WTC11 (cell line): ENCODE measurements around the gene POGK. TPM values are rescaled to one million over a fixed set of nuclear protein-coding genes. Genes with fewer than 3 reads are reported as not detected.

Experiments used
- ATAC-seq: fragments of 200-7000 bp; cut with Tn5 transposase; 2 replicates; pipeline ENCODE4 v1.10.0; 2021; ENCODE audit warnings: mild to moderate bottlenecking, moderate library complexity
- CTCF ChIA-PET: fragments of 300-600 bp; sonication (Branson Sonifier 250); formaldehyde crosslinking; loops from one replicate; lab custom pipeline; 2021; ENCODE audit warnings: antibody characterized with exemption; lab: Charles Lee
- POLR2A ChIA-PET: fragments of 350-600 bp; sonication (Branson Sonifier 250); formaldehyde crosslinking; loops from one replicate; lab custom pipeline; 2021; ENCODE audit warnings: antibody characterized with exemption; lab: Charles Lee
- DNase-seq: peaks from one replicate; pipeline ENCODE4 v3.0.0; 2021; ENCODE audit warnings: low spot score
- H3K27ac Mint-ChIP-seq: 2 replicates; pipeline ENCODE4 v1.8.0; 2021; ENCODE audit warnings: mixed read lengths
- H3K27me3 Mint-ChIP-seq: 2 replicates; pipeline ENCODE4 v1.8.0; 2021; ENCODE audit warnings: low read depth, mild to moderate bottlenecking, moderate library complexity, mixed read lengths
- H3K36me3 Mint-ChIP-seq: 2 replicates; pipeline ENCODE4 v1.8.0; 2021; ENCODE audit warnings: mixed read lengths
- H3K4me1 Mint-ChIP-seq: 2 replicates; pipeline ENCODE4 v1.8.0; 2022; ENCODE audit warnings: mixed read lengths
- H3K4me3 Mint-ChIP-seq: 2 replicates; pipeline ENCODE4 v1.8.0; 2021; ENCODE audit warnings: mild to moderate bottlenecking, moderate library complexity, mixed read lengths
- H3K9me3 Mint-ChIP-seq: 2 replicates; pipeline ENCODE4 v1.8.0; 2021; ENCODE audit warnings: mixed read lengths
- ARID4B ChIP-seq: sonication (generic); formaldehyde crosslinking; IDR thresholded peaks from 2 replicates; pipeline ENCODE4 v1.8.0; 2023; ENCODE audit warnings: missing genetic modification reagents, mild to moderate bottlenecking, borderline replicate concordance
- ATF2 ChIP-seq: sonication (generic); formaldehyde crosslinking; IDR thresholded peaks from 2 replicates; pipeline ENCODE4 v1.8.1; 2022; ENCODE audit warnings: low read depth, missing genetic modification reagents, borderline replicate concordance
- CREB1 ChIP-seq: sonication (generic); formaldehyde crosslinking; IDR thresholded peaks from 2 replicates; pipeline ENCODE4 v1.8.0; 2023; ENCODE audit warnings: mild to moderate bottlenecking, missing genetic modification reagents
- EMX1 ChIP-seq: fragments of 250-450 bp; sonication (Bioruptor Pico); IDR thresholded peaks from 2 replicates; pipeline ENCODE4 v1.8.0; 2021; ENCODE audit warnings: mild to moderate bottlenecking
- ESRRA ChIP-seq: sonication (generic); formaldehyde crosslinking; IDR thresholded peaks from 2 replicates; pipeline ENCODE4 v1.8.1; 2022; ENCODE audit warnings: mild to moderate bottlenecking, missing genetic modification reagents, borderline replicate concordance
- GTF2I ChIP-seq: fragments of 250-450 bp; sonication (Bioruptor Pico); conservative IDR thresholded peaks from 2 replicates; pipeline ENCODE4 v1.4.0; 2021; ENCODE audit warnings: mild to moderate bottlenecking
- MLX ChIP-seq: sonication (generic); formaldehyde crosslinking; IDR thresholded peaks from 2 replicates; pipeline ENCODE4 v1.8.1; 2023; ENCODE audit warnings: mild to moderate bottlenecking, missing genetic modification reagents, moderate library complexity
- MXD4 ChIP-seq: fragments of 250-450 bp; sonication (Bioruptor Pico); IDR thresholded peaks from 2 replicates; pipeline ENCODE4 v1.8.0; 2021; ENCODE audit warnings: mild to moderate bottlenecking, moderate library complexity, borderline replicate concordance
- NR2C2 ChIP-seq: sonication (generic); formaldehyde crosslinking; IDR thresholded peaks from 2 replicates; pipeline ENCODE4 v1.8.0; 2022; ENCODE audit warnings: mild to moderate bottlenecking, missing genetic modification reagents
- OVOL2 ChIP-seq: fragments of 250-450 bp; sonication (Bioruptor Pico); IDR thresholded peaks from 2 replicates; pipeline ENCODE4 v1.9.0; 2021; ENCODE audit warnings: mild to moderate bottlenecking, borderline replicate concordance
- PRDM15 ChIP-seq: sonication (generic); formaldehyde crosslinking; IDR thresholded peaks from 2 replicates; pipeline ENCODE4 v1.8.0; 2022; ENCODE audit warnings: missing genetic modification reagents
- STAT6 ChIP-seq: sonication (generic); formaldehyde crosslinking; conservative IDR thresholded peaks from 2 replicates; pipeline ENCODE4 v1.8.1; 2023; ENCODE audit warnings: mild to moderate bottlenecking, low read depth, missing genetic modification reagents, moderate library complexity
- ZNF317 ChIP-seq: sonication (generic); formaldehyde crosslinking; IDR thresholded peaks from 2 replicates; pipeline ENCODE4 v1.8.1; 2023; ENCODE audit warnings: low read depth, mild to moderate bottlenecking, moderate library complexity, missing genetic modification reagents, borderline replicate concordance
- ZNF396 ChIP-seq: fragments of 250-450 bp; sonication (Bioruptor Pico); IDR thresholded peaks from 2 replicates; pipeline ENCODE4 v1.8.0; 2021; ENCODE audit warnings: mild to moderate bottlenecking, moderate library complexity, borderline replicate concordance
- total RNA-seq: library from RNA; stranded (reverse); gene quantifications from 3 replicates; pipeline ENCODE4 v1.2.3, GENCODE V29; 2021

The POGK gene
- total RNA-seq, 1 experiment from 2014 or later, result 33.1 TPM

- no peak overlapping the region for H3K4me3 Mint-ChIP-seq
- H3K4me1 Mint-ChIP-seq, result peaks cover 5% of the 10 kb centered on the region; the same call in 1 of the 2 replicates
- DNase-seq (no peak), ATAC-seq (no peak)
- no peaks in the 10 kb centered on the region for H3K36me3 Mint-ChIP-seq
- POLR2A ChIA-PET, result no interaction called here
- CTCF ChIA-PET, result no interaction called here
- H3K27me3 Mint-ChIP-seq, result no peaks in the 10 kb centered on the region; the same call in 1 of the 2 replicates
- TF ChIP-seq NR2C2 (CRISPR knock-in tag) (no peak), ARID4B (CRISPR knock-in tag) (no peak), PRDM15 (CRISPR knock-in tag) (no peak), ESRRA (CRISPR knock-in tag) (no peak), MXD4 (CRISPR knock-in tag) (no peak), GTF2I (no peak), OVOL2 (no peak), EMX1 (CRISPR knock-in tag) (no peak), CREB1 (CRISPR knock-in tag) (no peak), STAT6 (no peak)
- H3K9me3 Mint-ChIP-seq, result peaks cover 20% of the 10 kb centered on the region
- no peak overlapping the region for H3K27ac Mint-ChIP-seq
Observed at GRCh38 chr1:166811691-166812090, 27.6 kb upstream of the POGK start.

GRCh38 chr1:166813508-166814223, 25.6 kb upstream of the POGK start:
- H3K36me3 Mint-ChIP-seq, result no peaks in the 10 kb centered on the region
- no peak for ATAC-seq

More at GRCh38 chr1:166813508-166814223, 25.6 kb upstream of the POGK start:
- H3K4me1 Mint-ChIP-seq, result peaks cover 5% of the 10 kb centered on the region; the same call in 1 of the 2 replicates
- CTCF ChIA-PET, result interaction anchor here (1.8 kb wide), 1 partner anchor 9 kb away, joined by 12 read pairs; no protein-coding TSS in a partner anchor
- H3K9me3 Mint-ChIP-seq, result peaks cover 20% of the 10 kb centered on the region
- H3K27ac Mint-ChIP-seq, result no peak overlapping the region
- no peak for DNase-seq
- TF ChIP-seq ZNF317 (no peak), ZNF396 (CRISPR knock-in tag) (no peak), MLX (CRISPR knock-in tag) (no peak), ATF2 (CRISPR knock-in tag) (no peak)
- TF ChIP-seq, all 79 proteins: peak for 0
- no peaks in the 10 kb centered on the region; the same call in 1 of the 2 replicates for H3K27me3 Mint-ChIP-seq
- no peak overlapping the region for H3K4me3 Mint-ChIP-seq
- POLR2A ChIA-PET, result no interaction called here
